ENCODE results near the gene EFNA2.
A peak's percentile ranks its signal among the peaks of the same experiment; 100 is the strongest.

Gene EFNA2

GRCh38 chr19:1275260-1275975, 10.3 kb upstream of the EFNA2 start, which contains the start of gene FAM174C:
TSS of gene FAM174C (plus strand) at chr19:1275530. CDS start at chr19:1275550, 20 bp downstream.
- peak; percentile 33 for TF ChIP-seq TAF1 (IDR thresholded peaks at IDR 0.05; ENCODE audit: borderline replicate concordance, low read depth, low read length)
- peak; percentile 93; the same call in 1 of the 2 replicates for TF ChIP-seq POLR2A (IDR thresholded peaks at IDR 0.05; ENCODE audit: low read depth, low read length)
- peak; percentile 89 for TF ChIP-seq POLR2AphosphoS5 (IDR thresholded peaks at IDR 0.05; ENCODE audit: low read depth, low read length)
- peak; percentile 99 for FAIRE-seq
- peak; percentile 99 for DNase-seq (ENCODE audit: insufficient read length)

- no peak for TF ChIP-seq POLR2A (IDR thresholded peaks at IDR 0.05; ENCODE audit: low read depth, low read length)
- TF ChIP-seq POLR2AphosphoS5 (IDR thresholded peaks at IDR 0.05; ENCODE audit: low read depth, low read length) = no peak
- TF ChIP-seq TAF1 (IDR thresholded peaks at IDR 0.05; ENCODE audit: borderline replicate concordance, low read depth, low read length) = 0 out of 2 replicates have a peak, but pooled peaks have one; percentile 14
- FAIRE-seq = no peak
- DNase-seq (ENCODE audit: insufficient read length) = no peak
Measured at GRCh38 chr19:1275976-1276627, 9.6 kb upstream of the EFNA2 start.

GRCh38 chr19:1276628-1277022, 9.0 kb upstream of the EFNA2 start:
- DNase-seq (ENCODE audit: insufficient read length) = no peak
- no peak for FAIRE-seq
- TF ChIP-seq POLR2A (IDR thresholded peaks at IDR 0.05; ENCODE audit: low read depth, low read length) (peak; percentile 15; the same call in 1 of the 2 replicates), POLR2AphosphoS5 (IDR thresholded peaks at IDR 0.05; ENCODE audit: low read depth, low read length) (no peak), TAF1 (IDR thresholded peaks at IDR 0.05; ENCODE audit: borderline replicate concordance, low read depth, low read length) (no peak)

- DNase-seq (ENCODE audit: insufficient read length) (no peak), FAIRE-seq (no peak)
- TF ChIP-seq POLR2AphosphoS5 (IDR thresholded peaks at IDR 0.05; ENCODE audit: low read depth, low read length) = no peak
- TF ChIP-seq TAF1 (IDR thresholded peaks at IDR 0.05; ENCODE audit: borderline replicate concordance, low read depth, low read length) = no peak
- no peak for TF ChIP-seq POLR2A (IDR thresholded peaks at IDR 0.05; ENCODE audit: low read depth, low read length)
Measured at GRCh38 chr19:1277061-1277460, 8.6 kb upstream of the EFNA2 start.

DNA sequence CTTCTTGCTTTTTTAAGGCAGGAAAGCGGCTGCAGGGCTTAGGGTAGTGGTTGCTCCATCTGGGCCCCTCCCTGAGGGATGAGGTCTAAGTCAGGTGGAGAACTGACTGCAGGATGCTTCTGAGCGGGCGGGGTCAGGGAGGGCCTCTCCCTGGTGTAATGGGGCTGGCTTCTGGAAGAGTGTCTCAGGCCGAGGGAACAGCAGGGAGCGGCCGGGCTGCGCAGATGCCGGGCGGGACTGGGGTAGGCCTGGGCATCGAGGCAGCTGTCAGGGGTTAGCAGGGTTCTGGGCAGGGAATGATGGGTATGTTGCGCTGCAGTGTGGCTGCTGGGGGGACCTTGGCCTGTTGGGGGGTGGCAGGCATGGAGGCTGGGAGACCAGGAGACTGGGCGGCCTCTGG, 7.6 kb upstream of the EFNA2 start:
- DNase-seq (ENCODE audit: insufficient read length) (no peak), FAIRE-seq (no peak)
- TF ChIP-seq POLR2AphosphoS5 (IDR thresholded peaks at IDR 0.05; ENCODE audit: low read depth, low read length) = no peak
- TF ChIP-seq POLR2A (IDR thresholded peaks at IDR 0.05; ENCODE audit: low read depth, low read length) = no peak
- TF ChIP-seq TAF1 (IDR thresholded peaks at IDR 0.05; ENCODE audit: borderline replicate concordance, low read depth, low read length) = no peak

DNA sequence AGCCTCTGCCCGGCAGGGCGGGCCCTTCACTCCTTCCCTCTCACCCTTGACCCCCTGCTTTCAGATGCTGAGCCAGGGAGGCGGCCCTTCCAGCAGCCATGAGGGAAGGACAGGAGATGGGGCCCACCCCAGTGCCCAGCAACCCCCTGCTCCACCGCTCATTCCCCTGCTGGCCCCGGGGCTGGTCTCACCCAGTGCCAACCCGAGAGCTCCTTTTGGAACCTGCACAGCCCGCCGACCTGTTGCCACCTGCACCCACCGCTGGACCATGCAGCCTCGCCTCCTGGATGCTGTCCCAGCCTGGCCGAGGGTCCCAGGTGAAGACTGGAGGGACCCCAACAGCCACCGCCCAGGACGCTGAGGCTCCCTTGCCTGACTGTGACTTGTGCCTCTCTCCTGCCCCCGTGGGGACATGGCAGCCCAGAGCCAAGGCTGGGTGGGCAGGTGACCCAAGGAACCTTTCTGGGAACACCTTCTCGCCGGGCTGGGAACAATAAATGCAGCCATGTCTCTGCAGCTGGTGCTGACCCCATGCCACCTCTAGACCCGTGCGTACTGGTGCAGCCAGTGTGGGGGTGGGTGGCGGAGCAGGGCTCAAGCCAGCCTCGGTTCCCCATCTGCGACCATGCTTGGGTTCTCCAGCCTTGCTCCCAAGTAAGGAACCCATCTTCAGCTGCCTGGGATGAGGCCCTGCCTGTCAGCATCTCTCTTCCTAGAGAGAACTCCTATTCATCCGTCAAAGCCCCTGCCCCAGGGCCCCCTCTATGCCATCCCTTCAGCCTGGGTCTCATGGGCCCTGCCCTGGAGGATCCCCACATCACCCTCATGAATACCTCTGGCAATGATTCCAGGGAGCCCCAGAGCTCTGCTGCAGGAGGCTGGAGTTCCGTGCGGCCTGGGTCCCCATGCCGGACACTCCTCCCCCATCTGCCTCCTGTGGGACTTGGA, 6.7 kb upstream of the EFNA2 start:
- FAIRE-seq (no peak), DNase-seq (ENCODE audit: insufficient read length) (no peak)
- no peak for TF ChIP-seq TAF1 (IDR thresholded peaks at IDR 0.05; ENCODE audit: borderline replicate concordance, low read depth, low read length)
- TF ChIP-seq POLR2A (IDR thresholded peaks at IDR 0.05; ENCODE audit: low read depth, low read length) = no peak
- no peak for TF ChIP-seq POLR2AphosphoS5 (IDR thresholded peaks at IDR 0.05; ENCODE audit: low read depth, low read length)

DNA sequence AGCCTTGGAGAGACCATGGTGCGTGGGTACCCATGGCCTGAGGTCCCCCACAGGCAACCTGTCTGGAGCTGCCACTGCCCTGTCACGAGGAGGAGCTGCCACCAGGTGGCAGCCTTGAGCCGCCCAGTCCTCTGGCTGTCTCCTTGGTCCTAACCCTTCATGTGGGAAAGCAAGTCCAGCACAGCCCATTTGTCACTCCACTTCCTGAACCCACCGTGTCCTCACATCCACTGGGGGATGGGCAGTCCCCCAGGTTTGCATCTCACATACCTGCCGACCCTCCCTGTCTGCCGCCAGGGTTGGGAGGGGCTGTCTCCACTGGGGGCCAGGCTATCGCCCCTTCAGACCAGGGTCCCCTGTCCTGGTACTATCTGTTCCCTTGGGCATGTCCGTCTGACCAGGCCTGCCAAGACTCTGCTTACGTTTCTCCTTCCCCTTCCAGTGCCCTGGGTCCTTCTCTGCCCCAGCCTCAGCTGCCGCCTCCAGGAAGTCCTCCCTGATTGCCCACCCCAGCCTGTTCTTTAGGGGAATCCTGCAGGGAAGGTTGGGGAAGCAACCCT, 5.8 kb upstream of the EFNA2 start:
- DNase-seq (ENCODE audit: insufficient read length) (peak; percentile 89), FAIRE-seq (peak; percentile 98)
- TF ChIP-seq TAF1 (IDR thresholded peaks at IDR 0.05; ENCODE audit: borderline replicate concordance, low read depth, low read length) = no peak
- TF ChIP-seq POLR2AphosphoS5 (IDR thresholded peaks at IDR 0.05; ENCODE audit: low read depth, low read length) = 0 out of 2 replicates have a peak, but pooled peaks have one; percentile 28
- TF ChIP-seq POLR2A (IDR thresholded peaks at IDR 0.05; ENCODE audit: low read depth, low read length) = no peak; the same call in 1 of the 2 replicates

DNA sequence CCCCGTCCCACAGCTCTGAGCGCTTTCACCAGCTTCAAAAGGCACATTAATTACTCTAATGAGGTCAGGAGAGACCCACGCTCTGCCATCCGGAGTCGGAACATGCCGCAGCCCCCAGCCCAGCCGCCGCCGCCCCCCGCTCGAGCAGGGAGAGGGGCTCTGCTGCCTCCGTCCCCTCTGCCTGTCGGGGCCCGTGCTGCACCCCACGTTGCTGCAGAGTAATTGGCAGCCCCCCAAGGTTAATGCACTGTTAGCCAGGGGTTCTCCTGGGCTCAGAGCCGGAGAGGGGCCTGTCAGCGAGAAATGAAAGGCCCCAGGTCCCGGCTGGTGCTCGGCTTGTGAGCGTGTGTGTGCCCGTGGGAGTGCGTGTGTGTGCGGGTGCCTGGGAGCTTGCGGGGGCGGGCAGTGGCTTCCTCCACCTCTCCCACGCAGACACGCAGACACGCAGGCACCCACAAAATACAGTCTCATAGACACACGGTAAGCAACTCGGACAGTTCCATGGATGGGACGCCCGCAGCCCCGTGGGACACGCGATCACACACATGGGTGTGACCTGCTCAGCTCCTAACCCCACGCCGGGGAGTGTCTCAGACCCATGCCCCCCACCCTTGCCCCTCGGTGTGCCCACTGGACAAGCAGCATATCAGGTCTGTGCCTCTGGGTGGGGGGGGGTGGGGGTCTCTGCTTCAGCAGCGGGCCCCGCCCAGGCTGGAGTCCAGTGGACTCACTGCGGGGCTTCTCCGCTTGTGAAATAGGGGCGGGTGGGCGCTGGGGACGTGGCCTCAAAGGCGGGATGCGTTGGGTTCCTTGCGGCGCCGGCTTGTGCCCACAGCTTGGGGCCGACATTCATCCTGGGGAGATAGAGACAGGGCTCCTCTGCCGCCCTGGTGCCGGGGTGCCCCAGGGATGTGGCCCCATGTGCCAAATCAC, 4.8 kb upstream of the EFNA2 start:
- no peak for FAIRE-seq
- TF ChIP-seq POLR2A (IDR thresholded peaks at IDR 0.05; ENCODE audit: low read depth, low read length) (no peak), POLR2AphosphoS5 (IDR thresholded peaks at IDR 0.05; ENCODE audit: low read depth, low read length) (no peak), TAF1 (IDR thresholded peaks at IDR 0.05; ENCODE audit: borderline replicate concordance, low read depth, low read length) (no peak)
- DNase-seq (ENCODE audit: insufficient read length) = no peak

DNA sequence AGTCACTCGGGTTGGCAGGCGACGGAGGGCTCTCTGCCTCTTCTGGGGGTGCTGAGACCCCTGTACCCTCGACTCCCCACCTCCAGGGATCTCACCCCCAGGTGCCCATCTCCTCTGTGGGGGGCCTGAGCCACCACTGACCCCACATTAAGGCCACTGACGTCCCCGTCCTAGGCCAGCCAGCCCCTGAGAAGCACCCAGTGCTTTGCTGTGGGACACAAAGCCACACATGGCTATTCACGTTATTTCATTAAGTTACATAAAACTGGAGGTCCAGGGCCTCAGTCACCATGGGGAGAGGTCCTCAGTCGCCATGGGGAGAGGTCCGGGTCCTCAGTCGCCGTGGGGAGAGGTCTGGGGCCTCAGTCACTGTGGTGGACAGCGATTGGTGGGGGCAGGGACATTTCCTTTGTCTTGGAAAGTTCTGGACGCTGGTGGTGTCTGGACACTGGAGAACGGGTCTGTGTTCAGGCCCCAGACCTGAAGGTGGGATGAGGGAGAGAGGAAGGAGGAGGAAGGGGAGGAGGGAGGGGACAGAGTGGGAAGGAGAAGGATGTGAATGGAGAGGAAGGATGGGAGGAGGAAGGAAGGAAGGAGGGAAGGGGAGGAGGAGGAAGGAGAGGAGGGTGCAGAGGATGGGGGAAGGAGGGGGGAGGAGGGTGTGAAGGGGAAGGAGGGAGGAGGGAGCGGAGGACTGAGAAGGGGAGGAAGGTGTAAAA, 3.9 kb upstream of the EFNA2 start:
- no peak for TF ChIP-seq TAF1 (IDR thresholded peaks at IDR 0.05; ENCODE audit: borderline replicate concordance, low read depth, low read length)
- no peak for TF ChIP-seq POLR2A (IDR thresholded peaks at IDR 0.05; ENCODE audit: low read depth, low read length)
- TF ChIP-seq POLR2AphosphoS5 (IDR thresholded peaks at IDR 0.05; ENCODE audit: low read depth, low read length) = no peak
- no peak for DNase-seq (ENCODE audit: insufficient read length)
- no peak for FAIRE-seq

All from GM12892 (cell line).